ENCODE data around the gene SNCG. TPM values are rescaled to one million over a fixed set of nuclear protein-coding genes. Genes with fewer than 3 reads are reported as not detected.
"Not testable (repeated sequence)": the region's sequence is repeated elsewhere in the genome, so short reads cannot be mapped to it uniquely, and the experiment has no call there.

SNCG gene
- not detected for total RNA-seq

DNA sequence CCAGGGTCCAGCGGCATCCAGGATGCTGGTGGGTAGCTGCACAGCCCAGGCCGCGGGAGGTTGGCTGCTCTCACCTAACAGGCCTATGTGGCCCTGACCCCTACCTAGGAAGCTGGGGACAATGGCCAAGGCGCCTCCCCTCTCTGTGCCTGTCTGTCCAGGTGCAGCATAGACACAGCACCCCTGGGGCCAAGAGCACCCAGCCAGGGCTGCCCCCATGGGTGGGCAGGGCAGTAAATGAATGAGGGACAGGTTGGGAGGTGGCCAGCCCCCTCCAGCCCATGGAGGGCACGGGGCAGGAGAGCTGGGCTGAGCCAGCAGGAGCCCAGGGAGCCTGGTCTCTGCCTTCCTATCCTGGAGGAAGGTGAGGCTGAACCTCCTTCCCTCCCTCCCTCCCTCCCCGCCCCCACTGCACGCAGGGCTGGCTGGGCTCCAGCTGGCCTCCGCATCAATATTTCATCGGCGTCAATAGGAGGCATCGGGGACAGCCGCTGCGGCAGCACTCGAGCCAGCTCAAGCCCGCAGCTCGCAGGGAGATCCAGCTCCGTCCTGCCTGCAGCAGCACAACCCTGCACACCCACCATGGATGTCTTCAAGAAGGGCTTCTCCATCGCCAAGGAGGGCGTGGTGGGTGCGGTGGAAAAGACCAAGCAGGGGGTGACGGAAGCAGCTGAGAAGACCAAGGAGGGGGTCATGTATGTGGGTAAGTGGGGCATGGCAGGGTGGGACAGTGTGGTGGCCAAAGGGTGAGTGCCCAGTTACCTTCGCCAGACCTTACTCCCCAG lies at the start of gene SNCG:
SNCG (plus strand) TSS at position 484 of the 785 bp plus-strand sequence; CDS start at position 583, 99 bp downstream.
- no peak for DNase-seq (ENCODE audit: low read depth in 2 of 3, low spot score in 2 of 3)

DNA sequence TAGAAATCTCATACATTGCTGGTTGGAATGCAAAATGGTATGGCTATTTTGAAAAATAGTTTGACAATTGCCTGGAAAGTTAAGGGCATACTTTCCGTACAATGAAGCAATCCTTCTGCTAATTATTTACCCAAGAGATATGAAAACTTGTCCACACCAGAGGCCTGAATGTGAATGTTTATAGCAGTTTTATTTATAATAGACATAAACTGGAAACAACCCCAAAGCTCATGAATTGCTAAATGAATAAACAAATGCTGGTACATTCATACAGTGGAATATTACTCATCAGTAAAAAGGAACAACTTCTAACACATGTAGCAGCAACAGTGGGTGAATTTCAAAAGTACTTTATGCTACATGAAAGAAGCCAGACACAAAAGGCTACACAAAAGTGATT lies 43.7 kb upstream of the SNCG start:
- DNase-seq (ENCODE audit: low read depth in 2 of 3, low spot score in 2 of 3), result no peak

DNA sequence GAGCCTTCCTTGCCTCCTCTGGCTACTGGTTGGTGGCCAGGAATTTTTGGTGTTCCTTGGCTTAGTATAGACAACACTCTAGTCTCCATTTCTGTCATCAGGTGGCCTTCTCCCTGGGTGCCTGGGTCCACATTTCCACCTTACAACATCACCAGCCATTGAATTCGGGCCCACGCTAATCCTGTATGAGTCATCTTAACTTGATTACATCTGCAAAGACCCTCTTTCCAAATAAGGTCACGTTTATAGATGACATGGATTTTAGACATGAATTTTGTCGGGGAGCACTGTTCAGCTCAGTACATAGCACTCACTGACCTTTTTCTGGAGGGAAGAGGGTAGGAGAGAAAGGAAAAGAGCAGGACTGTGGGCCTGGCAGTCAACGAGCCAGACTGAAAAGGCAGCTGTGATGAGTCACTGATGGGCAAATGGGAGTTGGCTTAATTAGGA lies 40.4 kb upstream of the SNCG start:
- no peak for DNase-seq (ENCODE audit: low read depth in 2 of 3, low spot score in 2 of 3)

DNA sequence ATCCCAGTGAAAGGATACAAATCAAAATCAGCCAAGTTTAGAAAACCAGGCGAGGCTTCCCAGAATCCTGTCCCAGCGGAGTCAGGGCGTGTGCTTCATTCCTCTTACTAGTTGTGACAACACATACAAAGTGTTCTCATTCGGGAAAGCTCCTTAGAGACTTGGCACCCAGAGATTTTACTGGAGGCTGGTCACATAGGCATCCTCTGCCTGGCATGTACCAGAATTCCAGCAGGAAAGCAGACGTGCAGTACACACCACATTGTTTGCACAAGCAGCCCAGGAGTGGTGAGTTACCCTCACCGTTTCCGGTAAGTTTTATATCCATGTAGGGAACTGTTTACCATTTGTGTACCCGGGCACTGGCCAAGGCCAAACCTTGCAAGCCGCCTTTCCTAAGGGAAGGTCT lies 35.8 kb upstream of the SNCG start:
- no peak for DNase-seq (ENCODE audit: low read depth in 2 of 3, low spot score in 2 of 3)

DNA sequence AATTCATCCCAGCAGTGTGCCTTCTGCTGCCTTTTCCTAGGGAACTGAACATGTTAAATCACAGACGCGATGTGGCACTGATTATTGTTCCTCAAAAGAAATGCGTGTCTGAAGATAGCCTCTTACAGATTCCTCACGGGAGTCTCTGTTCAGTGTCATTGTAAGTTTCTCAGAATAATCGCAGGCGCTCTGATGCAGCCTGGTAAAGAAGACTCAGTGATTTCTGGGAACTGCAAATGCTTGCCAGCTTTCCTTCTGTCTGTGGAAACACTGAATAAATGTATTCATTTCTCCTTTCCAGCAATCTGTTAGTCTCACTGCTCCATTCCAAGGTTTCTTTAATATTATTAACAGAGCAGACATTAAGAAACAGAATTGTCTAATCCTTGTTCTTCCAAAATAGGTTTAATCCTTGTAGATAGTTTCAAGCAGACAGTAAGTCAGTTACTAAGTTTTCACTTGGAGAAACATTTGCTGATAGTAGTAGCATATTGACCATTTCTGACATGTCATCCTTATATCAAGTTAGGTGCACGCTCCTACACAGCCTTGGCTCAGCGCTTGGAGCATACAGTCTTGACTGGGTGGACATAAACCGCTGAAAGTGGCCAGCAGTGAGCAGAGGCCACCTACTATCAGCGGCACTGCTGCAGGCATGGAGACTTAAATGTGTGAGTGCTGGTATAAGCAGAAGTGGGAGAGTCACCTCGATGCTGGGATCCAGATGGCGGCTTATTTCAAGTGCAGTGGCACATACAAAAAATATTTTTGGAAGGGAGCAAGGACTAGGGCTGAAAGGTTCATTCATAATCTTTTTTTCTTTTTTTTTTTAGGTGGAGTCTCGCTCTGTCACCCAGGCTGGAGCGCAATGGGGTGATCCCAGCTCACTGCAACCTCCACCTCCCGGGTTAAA lies 28.7 kb upstream of the SNCG start:
- no peak for DNase-seq (ENCODE audit: low read depth in 2 of 3, low spot score in 2 of 3)

DNA sequence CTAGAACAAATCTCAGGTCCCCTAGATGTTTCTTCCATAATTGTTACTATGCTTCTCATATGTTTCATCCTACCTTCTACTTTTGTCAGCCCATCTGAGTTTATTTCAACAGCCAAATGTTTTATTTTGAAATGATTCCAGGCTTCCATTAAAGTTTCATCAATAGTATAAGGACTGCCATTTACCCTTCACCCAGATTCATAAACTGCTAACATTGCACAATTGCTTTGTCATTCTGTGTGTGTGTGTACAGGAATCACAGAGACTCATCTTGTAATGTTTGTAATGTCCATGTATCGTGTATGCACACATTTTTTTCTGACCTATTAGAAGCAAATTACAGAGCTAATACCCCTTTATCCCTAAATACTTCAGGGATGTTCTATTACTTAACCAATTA lies 26.5 kb upstream of the SNCG start:
- no peak for DNase-seq (ENCODE audit: low read depth in 2 of 3, low spot score in 2 of 3)

DNA sequence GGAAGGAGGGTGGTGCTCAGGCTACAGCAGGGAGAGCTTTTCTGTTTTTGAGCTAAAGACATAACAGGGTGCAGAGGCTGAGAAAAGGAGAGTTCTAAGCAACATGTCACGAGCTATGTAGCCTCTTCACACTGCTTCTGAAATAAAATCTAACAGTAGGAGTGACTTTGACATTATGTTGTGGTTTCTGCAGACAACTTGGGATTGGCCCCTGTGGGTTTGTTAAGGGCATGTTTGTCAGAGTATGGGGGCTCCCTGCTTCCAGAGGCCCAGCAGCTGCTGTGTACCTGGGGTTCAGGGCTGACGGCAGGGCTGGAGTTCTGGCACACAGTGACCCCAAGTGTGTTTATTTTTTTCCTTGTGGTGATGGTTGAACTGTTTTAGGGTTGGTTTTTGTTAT lies 25.7 kb upstream of the SNCG start:
- DNase-seq (ENCODE audit: low read depth in 2 of 3, low spot score in 2 of 3), result no peak

DNA sequence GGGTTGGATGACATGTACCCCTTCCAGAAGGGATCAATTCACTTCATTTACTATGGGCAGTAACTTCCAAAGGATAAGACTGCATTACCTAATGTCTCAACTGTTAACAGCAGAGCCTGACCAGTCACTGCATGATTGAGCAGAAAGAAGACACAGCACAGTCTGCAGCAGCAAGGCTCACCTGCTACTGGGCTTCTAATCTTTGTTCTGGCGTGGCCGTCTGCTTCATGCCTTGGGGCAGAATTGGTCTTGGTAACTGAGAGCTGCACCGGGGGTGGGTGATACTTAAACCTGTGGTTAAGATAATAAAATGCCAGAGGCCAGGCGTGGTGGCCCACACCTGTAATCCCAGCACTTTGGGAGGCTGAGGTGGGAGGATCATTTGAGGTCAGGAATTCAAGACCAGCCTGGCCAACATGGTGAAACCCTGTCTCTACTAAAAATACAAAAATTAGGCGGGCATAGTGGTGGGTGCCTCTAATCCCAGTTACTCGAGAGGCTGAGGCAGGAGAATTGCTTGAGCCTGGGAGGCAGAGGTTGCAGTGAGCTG lies 24.2 kb upstream of the SNCG start:
- not testable (repeated sequence) for DNase-seq (ENCODE audit: low read depth in 2 of 3, low spot score in 2 of 3)

DNA sequence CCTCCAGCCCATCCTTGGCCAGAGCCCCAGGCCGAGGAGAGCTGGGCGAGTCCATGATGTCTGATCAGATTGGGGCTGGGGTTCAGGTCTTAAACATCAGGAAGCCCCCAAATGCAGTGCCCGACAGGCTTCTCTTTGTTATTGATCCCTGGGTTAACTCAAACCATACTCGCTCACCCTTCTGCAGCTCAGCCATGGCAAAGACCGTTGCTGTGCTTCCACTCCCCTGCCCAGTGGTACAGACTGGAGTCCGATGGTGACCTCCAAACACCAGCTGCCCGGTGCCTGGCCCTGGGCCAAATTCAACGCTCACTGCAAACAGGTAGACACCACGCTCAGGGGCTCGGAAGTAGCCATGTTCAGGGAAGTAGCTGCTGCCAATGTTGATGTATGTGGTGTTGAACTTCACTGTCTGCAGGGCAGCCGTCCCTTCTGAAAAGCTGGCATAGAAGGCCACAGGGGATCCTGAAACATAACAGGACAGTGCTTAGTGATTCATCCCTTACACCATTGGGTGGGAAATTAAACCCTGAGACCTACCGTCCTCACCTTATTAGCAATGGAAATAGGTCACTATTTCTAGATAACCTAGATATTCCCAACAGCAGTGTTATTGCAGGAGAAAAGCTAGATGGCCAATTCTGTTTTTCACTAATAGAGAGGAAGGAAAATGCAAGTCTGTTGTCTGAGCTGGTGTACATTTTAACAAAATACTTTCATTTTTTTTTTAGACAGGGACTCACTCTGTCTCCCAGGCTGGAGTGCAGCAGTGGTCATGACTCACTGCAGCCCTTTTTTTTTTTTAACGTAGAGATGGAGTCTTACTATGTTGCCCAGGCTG lies 21.5 kb upstream of the SNCG start:
- DNase-seq (ENCODE audit: low read depth in 2 of 3, low spot score in 2 of 3), result no peak

DNA sequence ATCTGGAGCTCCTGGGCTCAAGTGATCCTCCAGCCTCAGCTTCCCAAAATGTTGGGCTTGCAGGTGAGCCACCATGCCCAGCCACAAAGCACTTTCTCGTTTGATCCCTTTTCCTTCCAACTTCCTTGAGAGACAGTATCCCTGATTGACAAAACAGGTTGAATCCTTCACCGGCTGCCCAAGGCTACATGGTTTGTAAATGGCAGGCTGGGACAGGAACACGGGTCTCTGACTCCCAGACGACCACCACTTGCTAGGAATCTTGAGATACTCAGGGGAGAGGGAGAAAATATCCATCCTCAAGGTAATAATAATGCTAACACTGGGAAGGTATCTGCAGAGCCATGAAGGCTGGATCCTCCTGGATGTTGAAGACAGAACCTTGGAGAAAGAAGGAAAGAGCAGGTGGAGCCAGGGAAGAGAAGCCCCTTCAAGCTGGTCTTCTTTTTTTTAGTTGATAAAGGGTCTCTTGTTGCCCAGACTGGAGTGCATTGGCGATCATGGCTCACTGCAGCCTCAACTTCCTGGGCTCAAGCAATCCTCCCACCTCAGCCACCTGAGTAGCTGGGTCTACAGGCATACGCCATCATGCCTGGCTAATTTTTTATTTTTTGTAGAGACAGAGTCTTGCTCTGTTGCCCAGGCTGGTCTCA lies 20.8 kb upstream of the SNCG start:
- DNase-seq (ENCODE audit: low read depth in 2 of 3, low spot score in 2 of 3), result no peak

DNA sequence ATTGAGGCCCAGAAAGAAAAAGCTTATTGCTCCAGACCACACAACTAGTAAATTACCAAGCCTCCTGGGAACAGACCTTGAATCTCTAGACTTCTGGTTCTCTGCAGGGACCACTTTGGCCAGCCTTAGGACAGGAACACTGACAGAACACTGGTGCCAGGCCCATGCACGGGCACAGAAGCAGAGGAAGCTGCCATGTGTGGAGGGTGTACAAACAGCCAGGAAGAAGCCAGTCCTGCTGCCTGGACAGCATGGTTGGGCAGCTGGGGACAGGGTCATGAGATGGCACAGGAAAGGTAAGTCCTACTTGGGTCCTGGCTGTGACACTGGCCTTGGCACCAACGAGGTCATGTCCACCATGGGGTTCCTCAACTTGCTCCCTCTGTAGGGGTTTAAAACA lies 20.1 kb upstream of the SNCG start:
- DNase-seq (ENCODE audit: low read depth in 2 of 3, low spot score in 2 of 3), result no peak

DNA sequence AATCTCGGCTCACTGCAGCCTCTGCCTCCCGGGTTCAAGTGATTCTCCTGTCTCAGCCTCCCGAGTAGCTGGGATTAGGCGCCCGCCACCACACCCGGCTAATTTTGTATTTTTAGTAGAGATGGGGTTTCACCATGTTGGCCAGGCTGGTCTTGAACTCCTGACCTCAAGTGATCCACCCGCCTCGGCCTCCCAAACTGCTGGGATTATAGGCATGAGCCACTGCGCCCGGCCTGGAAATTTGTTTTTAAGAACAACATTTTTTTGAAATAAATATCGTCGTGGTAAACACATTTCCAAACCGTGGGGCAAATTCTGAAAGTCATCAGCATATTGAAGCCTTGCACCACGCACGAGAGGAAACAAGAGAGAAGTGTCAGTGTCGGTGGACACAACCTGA lies 18.3 kb upstream of the SNCG start:
- DNase-seq (ENCODE audit: low read depth in 2 of 3, low spot score in 2 of 3), result not testable (repeated sequence)

DNA sequence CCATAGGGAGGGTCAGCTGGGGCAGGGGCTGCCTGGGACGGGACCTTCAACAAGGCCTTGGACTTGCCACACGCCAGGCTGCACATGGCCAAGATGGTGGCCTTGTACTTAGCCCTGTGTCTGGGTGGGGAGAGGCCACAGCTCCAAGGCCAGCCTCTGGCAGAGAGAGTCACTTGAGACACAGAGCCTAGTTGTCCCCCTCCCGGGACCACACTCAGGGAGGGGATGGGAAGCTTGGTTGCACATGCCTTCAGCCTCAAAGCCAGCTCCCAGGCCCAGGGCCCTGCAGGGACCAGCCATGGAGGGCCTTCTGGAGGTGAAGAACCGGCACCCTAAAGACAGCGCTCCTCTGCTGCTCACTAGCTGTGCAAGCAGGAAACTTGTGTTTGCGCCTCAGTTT lies 17.7 kb upstream of the SNCG start:
- no peak for DNase-seq (ENCODE audit: low read depth in 2 of 3, low spot score in 2 of 3)

DNA sequence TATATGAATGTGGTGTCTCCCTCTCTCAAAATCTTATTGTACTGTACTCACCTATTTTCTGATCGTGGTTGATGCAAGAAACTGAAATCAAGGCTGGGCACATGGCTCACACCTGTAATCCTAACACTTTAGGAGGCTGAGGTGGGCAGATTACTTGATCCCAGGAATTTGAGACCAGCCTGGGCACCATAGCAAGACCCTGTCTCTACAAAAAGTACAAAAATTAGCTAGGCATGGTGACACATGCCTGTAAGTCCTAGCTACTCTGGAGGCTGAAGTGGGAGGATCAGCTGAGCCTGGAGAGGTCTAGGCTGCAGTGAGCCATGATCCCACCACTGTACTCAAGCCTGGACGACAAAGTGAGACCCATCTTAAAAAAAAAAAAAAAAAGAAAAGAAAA lies 17.0 kb upstream of the SNCG start:
- DNase-seq (ENCODE audit: low read depth in 2 of 3, low spot score in 2 of 3), result no peak

DNA sequence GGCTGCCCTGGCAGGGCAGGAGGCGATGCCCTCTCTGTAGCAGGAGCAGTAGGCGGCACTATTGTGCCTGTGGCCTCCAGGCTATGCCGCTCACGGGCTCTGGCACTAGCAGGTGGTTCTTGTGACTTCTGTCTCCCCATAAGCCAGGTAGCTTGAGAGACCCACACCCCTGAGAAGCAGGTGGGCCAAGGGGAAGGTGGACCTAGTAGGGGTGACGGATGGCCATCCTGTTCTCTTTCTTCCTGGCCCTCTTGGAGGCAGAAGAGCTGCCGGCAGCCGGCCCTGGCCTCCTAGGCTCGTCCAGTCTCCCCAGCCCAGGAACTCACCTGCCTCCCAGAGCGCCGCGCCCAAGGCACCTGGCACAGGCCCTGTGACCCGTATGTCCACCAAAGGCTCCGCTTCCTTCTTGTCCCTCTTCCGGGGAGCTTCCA lies 16.4 kb upstream of the SNCG start:
- no peak for DNase-seq (ENCODE audit: low read depth in 2 of 3, low spot score in 2 of 3)

DNA sequence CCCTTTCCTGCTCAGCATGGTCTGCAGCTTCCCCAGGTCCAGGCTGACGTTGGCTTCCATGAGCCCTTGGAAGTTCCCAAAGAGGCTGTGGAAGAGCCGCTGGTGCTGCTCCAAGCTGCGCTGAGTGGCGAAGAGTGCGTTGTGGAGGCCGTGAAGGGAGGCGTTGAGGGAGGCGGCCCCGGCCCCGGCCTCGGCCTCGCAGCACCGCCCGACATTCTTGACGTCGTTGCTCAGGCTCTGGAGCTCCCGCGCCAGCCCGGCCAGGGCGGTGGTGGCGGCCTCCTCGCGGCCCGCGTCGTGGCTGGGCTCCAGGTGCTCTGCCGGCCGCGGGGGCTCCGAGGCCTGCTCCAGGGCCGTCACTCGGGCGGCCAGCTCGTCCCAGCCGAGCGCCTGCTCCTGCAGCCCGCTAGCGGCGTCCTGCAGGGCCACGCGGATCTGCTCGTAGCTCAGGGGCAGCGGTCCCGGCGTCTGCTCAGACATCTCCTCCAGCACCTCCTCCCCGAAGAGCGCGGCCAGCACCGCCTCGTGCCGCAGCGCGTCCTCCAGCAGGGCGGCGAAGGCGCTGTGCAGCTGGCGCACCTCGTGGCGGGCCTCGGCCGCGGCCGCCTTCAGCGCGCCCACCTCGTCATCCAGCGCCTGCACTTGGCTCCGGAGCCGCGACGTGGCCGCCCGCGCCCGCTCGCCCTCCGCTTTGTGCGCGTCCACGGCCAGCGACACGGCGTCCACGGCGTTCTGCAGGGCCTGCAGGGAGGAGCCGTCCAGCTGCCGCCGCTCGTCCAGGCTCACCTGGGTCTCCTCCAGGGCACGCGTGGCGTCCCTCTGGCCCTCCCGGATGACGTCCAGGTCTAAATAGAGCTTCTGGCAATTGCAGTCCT lies 15.7 kb upstream of the SNCG start:
- no peak for DNase-seq (ENCODE audit: low read depth in 2 of 3, low spot score in 2 of 3)

DNA sequence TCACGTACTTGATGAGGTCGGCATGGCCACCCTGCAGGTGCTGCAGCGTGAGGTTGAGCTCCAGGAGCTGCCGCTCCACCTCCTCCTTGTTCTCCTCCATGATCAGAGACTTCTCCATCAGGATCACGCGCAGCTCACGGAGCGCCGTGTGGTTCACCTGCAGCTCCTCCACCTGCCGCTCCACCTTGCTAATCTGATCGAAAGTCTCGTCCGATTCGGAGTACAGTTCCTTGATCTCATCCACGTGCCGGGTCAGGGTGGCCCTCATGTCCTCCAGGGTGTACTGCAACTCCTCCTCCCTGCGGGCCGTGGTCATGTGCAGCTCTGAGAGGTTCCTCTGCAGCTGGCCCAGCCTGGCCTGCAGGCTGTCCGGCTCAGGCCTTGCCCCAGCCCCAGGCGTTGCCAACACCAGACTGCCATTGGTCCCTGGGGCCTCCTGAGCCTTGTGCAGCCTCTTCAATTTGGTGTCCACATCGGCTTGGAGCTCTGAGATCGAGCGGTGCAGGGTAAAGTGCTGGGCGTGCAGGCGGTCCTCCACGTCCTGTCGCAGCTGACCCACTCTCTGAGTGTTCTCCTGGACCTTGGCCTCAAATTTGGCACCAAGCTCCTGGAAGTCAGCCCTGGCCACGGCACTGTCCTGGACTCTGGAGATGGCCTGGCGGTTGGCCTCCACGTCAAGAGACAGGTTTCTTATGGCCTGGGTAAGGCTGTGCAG lies 14.9 kb upstream of the SNCG start:
- DNase-seq (ENCODE audit: low read depth in 2 of 3, low spot score in 2 of 3), result no peak

DNA sequence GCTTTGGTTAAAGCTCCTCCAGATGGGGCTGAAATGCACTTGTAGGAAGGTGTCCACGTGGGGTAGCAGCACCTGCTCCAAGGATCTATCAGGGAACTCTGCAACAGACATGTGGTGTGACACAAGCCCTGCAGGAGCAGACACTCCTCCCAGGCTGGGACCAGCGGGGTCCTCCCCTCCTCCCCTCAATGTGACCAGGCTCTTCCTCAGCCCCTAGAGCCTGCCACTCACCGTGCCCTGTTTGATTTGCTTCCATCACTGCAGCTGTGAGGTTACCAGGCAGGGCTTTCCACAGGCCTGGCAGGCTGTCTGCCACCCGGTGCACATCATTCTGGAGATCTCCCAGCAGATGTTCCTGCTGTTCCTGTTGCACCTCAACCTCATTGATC lies 14.4 kb upstream of the SNCG start:
- DNase-seq (ENCODE audit: low read depth in 2 of 3, low spot score in 2 of 3), result no peak

Data from hematopoietic multipotent progenitor cell (in vitro differentiated cells).